G401.6 (cell line): Measurements from ENCODE around the gene STK24.

Experiments used
- FAIRE-seq: peaks from 2 replicates; lab custom pipeline; 2012; peaks lifted over from hg19 to GRCh38; lab: Jason Lieb, UNC

The STK24 gene

DNA sequence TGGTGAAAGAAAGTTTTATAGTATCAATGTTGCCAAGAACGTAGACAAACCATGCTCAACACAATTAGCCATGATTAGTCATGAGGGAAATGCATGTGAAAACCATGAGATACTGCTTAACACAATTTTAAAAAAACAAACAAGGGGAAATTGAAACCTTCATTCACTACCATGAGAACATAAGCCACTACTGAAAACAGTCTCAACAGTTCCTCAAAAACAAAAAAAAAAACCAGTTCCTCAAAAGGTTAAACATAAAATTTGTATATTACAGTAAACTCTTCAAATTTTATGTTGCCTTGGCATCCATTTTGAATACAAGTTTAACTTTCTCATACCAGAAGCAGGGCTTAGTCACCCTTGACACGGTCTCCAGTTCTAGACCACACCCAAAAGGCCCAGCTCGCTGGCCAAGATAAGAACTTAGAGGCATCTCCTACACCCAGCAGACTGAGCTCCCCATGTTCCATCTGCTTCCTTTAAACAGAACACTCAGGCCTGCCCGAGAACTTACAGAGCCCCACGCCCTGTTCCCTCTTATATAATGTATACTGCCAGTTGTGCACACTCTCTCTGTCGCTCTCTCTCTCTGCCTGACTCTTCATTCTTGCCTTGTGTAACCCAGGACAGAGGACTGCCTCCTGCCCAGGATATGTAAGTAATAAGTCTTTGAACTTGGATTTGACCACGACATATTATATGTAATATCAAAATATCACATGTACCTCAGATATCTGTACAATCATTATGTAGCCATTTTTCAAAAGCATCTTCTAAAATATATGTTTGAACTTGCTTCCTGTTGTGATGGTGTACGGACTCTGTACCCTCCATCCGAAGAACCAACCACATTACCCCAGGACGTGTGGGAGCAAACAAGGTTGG is 67.4 kb downstream of the STK24 start:
- FAIRE-seq: no peak

DNA sequence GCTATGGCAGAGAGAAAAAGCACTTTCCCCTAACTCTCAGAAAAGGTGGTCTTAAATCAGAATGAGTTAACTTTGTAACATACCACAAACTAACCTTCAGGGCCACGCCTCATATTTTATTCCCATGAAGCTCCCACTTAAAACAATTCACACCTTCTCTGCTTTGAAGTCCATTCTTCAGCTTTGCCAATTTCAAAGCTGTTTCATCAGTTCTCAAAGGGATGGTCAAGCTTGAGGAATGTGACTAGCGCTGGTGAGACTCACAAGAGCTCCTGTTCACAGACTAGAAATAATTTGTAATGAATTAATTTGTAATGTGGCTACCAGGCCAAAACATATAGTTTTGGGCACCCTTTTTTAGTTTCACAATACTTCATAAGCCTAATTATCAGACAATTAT is 68.2 kb downstream of the STK24 start:
- FAIRE-seq: no peak

DNA sequence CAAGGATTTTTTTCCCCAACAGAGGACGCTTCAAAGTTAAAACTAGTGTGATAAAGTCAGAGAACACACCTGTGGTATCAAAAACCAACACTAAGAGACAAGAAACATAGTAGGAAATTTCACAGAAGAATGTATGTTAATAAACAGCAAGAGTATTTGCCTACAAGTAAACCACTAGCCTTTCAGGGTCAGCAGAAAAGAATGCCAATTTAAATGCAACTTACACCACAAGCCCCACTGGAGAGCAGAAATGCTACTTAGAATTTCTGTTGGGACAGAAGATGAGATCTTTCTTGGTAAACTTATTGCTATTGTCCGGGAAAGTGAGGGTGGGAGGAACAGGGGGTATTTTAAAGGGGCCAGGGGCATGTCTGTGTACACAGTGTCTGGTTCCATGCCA is 68.6 kb downstream of the STK24 start:
- no peak for FAIRE-seq

DNA sequence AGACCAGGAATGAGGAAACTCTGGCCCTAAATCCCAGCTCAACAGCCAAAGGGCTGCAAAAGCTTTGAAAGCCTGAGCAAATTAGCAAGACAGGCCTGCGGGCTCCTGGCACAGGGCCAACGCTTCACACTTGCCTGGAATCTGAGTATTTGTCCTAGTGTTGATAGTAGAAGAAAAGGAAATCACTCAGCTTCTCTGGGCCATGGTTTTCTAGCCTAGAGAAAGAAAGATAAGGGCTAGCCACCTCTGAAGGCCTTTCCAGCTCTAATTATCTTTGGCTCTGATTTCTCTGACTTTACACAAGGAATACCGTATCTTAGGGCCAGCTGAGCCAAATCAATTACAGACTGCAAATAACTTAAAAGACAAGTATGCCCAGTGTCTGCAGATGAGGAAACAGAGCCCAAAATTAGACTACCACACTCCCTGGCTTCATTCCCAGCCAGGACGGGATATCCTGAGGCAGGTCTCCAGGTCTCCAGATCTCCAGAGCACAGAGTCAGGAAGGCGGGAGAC is 69.6 kb downstream of the STK24 start:
- no peak for FAIRE-seq

DNA sequence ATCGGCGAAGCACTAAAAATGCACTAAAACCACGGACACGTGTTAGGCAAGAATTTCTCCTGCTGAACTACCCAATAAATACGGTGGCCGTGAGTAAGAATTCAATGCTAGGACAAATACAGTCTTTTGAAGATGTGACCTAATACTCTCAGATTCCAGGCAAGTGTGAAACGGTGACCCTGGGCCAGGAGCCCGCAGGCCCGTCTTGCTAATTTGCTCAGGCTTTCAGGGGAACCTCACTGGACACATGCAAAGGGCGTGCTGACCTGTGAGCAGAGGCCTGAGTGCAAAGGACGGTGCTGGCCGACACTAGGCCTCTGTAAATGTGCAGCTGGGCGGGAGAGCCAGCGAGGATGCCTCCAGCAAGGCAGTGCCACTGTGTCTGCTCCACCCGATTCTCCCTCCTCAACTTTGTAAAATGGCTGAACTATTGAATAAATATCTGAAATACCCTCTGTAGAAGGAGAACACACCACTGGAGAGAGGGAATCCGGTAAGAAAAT is 70.1 kb downstream of the STK24 start:
- FAIRE-seq: no peak

DNA sequence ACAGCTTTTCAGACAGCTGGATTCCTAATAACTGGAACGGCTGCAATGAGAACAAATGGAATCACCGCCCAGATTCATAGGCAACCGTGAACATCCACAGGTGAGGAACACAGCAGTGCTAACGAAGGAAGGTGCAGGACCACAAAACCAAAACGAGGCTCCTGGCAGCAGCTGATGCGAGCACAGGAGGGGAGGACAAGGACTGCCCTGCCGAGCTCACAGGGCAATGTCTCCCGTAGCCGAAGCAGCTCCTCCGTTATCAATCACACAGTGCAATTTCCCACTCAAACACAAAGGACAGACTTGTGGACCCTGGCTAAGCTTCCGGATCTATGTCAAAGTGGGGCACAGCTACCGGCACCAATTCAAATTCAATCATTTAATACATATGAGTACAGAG is 70.6 kb downstream of the STK24 start:
- FAIRE-seq: no peak

DNA sequence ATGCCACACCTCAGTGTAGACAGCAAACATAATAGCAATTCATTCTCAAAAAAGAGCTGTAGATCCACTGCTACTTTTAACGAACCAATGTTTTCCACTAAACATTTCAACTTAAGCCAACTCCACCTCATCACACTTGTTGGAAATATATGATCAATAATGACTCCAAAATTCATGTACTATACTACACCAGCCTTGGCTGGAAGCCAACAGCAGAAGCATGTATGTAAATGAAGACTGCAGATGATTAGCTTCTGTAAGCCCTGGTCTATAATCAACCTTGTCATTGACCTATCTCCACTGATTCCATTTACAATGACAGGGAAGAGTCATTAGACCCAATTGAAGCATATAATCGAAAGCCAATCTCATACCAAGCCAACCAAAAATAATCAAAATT is 71.7 kb downstream of the STK24 start:
- no peak for FAIRE-seq

DNA sequence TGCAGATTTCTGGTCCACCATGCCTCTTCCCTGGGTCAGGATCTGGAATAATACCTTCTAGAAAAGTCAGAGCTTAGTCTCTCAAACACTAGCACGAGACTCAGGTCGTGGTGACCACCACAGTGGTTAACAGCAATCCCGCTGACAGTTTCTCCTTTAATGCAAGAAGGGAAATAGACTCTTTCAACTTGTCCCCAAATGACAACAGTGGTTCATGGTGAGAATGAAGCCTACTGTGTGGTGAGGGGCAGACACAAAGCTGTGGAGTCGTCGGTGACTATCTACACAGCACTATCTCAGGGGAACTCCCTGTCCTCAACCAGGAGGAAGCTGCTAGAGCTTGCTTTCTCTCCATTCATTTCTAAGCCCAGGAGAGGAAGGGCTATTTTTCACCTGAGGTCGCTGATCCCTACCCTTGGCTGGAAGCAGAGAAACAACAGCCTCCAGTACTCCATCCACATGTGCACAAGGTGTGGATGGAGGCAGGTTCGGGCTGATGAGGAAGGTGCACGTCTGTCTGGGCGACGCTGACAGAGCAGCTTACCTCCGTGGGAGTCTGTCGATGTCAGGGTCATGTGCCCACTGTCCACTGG is 72.4 kb downstream of the STK24 start:
- FAIRE-seq: no peak

DNA sequence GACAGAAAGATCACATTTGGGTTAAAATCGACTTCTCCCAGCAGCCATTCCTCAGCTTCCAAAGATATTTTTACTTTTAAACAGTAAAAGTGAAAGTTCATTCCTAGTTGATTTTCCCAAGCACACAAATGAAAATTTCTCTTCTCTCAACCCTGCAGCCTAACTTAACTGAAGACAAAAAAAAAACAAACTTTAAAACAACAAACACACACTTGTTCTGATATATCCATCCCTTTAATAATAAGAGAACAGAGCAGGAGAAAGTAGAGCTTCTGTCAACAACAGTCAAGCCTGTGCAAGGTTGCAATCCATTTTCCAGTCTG is 72.9 kb downstream of the STK24 start:
- no peak for FAIRE-seq

DNA sequence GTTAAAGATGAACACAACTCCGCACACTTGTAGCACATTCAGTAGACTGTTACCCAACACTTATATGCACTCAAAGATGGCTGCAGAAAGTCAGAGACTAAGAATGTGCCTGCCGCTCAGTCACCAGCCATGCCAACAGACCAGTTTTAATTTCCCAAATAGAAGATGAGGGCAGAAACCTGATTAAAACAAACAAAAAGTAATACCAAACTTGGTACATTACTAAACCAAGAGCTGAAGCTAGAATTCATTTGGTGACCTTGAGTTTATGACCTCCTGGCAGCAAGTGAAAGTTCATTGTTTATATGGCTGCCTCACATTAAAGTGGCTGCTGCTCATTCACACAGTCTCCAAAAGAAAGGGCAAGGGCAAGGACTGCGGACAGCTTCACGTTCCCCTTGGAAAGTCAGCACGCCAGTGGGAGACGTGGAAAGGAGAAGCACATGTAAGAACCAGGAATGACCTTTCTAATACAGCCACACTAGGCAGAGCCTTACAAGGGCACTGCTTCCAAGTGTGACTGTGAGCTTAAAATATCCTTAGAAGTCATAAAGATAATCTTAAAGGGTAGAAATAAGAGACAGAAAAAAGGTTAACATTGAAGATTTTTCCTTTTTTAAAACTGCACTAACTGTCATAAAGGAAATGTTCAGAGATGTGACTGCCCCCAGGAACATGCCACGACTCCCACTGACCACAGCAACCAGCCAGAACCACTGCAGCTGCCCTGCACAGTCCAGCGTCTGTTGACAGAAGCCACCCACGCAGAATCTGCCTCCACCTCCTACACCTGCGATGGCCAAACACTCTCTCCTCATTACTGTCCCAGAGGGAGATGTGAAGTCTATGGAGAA is 73.5 kb downstream of the STK24 start:
- FAIRE-seq: no peak

DNA sequence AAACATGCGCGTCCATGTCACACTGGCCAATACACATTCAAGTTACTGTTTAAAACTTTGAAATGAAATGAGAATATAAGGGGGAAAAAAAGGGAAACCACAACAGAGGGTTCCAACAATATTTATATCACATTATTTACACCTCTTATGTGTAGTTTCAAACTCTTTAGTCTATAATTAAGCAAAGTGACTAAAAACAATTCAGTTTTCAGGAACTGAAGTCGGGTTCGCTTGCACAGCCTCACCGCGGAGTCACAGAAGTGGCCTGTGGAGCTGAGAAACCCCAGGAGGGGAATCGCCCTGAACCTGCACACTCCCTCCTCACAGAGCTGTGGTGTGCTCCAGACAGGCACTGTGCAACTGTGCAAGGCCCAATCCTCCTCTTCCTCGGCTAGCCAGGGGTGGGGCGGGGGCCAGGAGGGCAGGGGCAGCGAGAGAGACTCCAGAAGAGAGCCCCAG is 75.9 kb downstream of the STK24 start:
- FAIRE-seq: no peak

DNA sequence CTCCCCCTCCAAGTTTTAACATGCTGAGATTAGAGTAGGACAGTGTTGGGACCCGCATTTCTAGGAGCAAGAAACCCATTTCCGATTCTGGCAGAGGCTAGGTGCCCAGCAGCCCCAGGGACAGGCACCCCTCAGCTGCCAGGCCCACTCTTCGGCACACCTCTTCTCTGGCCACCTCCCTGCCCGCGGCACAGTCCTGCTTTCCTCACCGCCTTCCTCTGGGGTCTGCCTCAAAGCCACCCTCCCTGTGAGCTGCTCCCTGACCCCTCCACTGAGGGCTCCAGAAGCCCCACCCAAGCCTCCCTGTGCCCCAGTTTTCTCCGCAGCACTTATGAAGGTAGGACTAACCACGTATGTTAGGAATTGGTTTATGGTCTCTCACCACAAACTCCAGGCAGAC is 79.9 kb downstream of the STK24 start:
- no peak for FAIRE-seq

DNA sequence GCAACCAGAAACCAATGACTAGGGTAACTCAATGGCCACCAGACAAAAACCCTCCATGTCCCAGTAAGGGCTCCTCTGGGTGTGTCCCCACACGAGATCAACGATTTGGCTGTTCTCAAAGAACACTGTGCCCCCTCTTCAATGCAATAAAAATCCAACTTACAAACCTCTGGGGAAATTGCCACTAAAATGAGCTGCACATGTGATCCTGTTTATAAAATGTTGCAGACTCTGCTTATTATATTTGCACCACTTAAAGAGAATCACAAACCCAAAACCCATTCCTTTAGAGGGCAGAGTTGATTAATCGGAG is 80.5 kb downstream of the STK24 start:
- no peak for FAIRE-seq

DNA sequence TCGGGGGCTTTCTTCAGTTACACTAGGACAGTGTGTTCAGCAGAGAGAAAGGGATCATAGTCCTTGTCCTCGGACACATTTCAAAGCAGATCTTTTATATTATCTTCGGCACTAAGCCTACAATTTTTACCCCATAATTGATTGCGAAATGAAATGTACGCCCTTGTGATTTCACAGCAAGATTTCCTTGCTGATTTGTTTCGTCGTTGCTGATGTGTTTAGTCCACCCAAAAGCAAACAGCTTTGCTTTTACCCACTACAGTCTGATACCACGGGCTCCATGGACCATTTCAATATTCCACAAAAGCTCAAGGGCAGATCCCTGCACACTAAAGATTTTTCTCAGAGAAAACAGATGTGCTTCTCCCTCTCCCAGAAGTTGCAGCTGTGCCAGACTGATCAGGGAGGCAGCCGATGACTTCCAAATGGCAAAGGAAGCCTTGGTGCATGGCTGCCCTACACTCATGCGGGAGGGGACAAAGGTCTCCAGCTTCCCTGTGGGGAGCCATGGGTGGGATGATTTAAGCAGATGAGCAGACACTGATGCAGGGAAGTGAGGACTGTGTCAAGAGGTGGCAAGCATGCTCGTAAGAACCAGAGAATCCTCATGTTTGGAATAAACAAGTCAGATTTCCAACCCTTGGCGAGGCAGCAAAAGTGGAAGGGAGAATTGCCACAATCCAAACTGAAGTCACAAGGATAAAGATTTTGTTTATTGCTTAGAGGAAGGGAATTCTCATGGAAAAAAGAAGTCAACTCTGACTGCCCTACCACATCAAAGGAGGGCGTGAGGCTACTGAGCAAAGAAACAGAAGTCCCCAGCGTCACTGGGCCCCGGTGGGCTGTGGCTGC is 81.1 kb downstream of the STK24 start:
- FAIRE-seq: no peak

DNA sequence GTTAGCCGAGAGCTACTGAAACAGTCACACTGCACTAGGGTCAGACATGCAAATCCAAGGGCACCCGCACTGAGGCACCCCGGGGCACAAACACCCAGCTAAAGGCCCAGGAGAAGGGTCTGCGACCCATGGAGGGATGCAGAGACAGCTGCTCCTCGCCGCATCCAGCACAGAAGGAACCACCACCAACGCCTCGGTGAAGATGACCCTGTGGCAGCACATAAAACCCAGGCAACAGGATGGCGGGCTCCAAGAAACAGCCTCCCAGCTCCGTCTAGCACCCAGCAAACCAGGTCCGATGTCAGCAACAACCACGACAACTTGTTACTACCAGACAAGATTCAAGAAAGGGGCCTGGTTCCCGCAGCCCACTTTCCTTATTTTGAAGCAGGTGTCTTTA is 82.1 kb downstream of the STK24 start:
- FAIRE-seq: no peak

DNA sequence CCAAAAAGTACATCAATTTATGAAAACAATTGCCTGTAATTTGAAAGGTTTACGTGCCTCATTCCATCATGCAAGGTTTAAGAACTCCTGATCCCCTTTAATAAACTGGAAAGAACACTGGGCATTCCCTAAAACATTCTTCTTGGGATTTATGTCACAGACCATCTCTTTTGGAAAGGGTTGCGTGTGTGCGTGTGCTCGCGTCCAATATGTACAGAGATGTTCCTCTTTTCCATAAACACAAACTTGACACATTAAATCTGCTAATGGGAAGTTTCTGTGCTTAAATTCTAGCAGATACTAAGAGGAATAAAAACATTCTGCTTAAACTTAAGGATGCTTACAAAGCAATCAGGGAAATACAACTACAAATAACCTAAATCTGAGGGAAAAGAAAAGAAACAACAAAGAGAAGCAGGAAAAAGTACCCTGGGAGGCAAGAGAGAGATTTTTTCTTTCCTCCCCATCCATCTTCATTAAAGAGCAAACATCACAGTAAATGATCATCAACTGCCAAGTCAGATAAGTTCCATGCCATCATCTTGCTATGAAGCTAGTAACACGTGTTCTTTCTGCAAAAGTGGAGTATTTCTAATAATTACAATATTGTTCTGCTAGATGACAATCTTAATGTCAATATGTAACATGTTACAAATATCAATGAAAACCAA is 83.7 kb downstream of the STK24 start:
- no peak for FAIRE-seq

DNA sequence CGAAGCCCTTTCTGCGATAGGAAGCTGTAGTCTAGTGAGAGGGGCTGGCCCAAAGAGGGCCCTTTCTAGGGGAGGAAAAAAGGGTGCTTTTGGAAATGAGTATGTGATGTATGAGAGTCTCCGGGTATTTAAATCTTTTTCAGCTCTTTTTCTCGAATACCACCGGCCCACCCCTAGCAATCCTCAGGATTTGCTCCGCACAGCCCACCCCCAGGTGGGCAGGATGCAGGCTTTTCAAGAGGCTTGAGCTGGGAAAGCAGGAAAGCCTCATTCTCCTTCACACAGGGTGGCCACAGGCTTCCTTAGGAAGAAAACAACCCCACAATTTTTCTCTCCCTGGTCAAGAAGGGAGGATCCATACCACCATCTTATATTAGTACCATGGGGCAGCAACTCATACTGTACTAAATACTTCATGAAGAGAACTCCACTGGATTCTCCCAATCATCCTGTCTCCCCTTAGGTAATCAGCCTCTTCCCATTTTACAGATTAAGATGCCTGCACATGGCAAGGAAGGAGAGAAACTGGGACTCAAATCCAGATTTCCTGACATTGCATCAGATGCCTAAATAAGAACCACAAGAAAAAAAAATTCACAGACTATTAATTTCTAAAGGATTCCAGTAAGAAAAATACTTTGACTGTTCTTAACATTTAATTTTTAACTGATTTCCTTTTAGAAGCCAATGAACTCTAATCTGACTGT is 84.4 kb downstream of the STK24 start:
- FAIRE-seq: no peak

DNA sequence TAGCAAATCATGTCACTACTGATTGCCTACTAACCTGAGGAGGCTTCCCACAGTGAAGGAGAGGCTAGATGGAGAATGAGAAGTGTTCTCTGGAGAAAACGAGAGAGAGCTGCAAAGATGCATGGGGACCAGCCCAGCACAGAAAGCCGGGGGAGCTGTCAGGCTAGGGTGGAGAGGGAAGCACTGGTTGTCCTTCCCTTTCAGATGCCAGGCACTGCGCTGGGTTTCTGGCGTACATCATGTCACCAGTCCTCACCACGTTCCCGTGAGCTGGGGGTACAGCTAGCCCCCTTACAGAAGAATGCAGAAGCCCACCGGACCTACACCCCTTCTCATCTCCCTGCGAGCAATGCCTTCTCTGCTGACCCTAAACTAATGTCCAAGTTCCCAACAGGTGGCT is 86.0 kb downstream of the STK24 start:
- FAIRE-seq: no peak

DNA sequence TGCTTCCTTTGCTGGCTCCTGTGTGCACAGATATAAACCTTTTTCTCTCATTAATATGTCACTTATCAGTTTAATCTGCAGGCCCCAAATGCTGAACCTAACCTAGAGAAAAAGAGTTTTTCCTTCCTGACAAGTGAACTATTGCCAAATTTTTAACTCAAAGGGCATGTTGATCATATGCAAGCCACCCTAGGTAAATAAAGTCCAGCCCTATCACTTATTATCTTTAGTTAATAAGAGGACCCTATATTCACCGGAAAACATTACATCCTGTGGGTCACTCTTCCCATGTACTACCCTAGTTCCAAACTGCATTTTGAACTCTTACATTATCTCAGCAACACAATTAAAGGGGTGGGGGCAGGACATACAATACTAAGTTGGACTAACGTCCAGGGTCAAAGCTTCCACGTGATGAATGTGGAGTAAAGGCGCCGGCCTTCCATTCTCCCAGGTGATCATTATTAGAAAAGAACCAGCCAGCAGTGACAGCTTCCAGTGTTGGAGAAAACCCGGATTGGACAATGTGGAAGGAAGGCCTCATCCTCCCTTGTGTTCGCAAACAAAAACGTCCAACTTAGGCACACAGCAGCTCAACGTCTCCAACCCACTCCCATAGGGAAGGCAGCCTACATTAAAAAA is 86.6 kb downstream of the STK24 start:
- FAIRE-seq: no peak
